Measurements from ENCODE around the gene TSPAN6.

Gene TSPAN6

DNA sequence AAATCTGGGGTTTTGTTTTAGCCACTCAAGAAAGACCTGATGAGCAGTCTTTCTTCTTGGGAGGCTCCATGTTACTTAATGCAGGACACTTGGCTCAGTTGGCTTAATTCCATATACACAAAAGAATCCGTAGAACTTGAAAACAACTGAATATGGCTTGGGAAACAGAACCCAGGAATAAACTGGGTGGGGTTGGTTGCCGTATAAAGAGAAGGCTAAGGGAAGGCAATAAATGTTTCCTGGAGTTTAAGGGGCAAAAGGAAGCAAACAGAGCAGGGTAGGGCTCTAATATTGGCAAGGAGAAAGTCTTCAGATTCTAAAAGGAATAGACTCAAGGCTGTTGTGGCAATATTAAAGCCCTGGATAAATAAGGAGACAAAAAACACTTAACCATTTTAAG, 43.5 kb downstream of the TSPAN6 start:
- TF ChIP-seq, protein P1, sequence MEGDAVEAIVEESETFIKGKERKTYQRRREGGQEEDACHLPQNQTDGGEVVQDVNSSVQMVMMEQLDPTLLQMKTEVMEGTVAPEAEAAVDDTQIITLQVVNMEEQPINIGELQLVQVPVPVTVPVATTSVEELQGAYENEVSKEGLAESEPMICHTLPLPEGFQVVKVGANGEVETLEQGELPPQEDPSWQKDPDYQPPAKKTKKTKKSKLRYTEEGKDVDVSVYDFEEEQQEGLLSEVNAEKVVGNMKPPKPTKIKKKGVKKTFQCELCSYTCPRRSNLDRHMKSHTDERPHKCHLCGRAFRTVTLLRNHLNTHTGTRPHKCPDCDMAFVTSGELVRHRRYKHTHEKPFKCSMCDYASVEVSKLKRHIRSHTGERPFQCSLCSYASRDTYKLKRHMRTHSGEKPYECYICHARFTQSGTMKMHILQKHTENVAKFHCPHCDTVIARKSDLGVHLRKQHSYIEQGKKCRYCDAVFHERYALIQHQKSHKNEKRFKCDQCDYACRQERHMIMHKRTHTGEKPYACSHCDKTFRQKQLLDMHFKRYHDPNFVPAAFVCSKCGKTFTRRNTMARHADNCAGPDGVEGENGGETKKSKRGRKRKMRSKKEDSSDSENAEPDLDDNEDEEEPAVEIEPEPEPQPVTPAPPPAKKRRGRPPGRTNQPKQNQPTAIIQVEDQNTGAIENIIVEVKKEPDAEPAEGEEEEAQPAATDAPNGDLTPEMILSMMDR (conservative IDR thresholded peaks at IDR 0.05; ENCODE audit: low read depth, low read length), result no peak
- no peak overlapping the region for H3K4me3 ChIP-seq (ENCODE audit: low read depth, low read length)
- DNase-seq (ENCODE audit: low read depth), result no peak

DNA sequence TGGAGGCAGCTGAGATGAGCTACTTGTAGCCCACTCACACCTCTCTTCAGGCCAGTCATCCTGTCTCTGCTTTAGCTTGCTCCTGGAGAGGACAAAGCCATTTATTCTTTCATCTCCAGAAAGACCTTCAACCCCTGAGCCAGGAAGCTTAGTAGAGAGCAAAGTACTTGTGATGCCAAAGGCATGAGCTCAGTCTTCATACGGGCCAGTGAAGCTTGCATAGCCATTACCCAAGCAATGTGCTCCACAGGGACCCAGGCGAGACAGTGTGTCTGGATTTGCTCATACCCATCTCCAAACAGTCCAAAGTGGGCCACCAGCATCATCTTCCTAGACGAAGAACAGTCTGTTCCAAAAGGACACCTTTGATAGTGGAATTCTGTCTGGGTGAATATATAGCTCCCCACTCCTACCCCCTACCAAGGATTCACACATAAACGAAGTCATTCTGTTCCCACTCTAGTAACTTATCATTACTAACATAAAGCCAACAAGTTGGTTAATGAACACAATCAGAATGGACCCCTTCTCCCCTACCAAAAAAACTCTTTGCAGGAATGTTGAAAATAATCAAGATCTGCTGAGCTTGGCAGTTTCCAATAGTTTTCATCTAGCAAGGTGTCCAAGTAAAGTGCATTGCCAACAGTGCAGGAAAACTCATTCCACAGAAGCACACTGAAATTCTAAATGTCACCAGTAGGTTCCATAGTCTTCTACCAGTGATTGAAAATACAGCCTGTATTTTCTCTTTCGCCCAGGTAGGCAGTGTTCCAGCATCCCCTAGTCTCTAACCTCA, 45.2 kb downstream of the TSPAN6 start:
- DNase-seq (ENCODE audit: low read depth), result no peak
- H3K4me3 ChIP-seq (ENCODE audit: low read depth, low read length), result no peak overlapping the region
- TF ChIP-seq, protein P1 (conservative IDR thresholded peaks at IDR 0.05; ENCODE audit: low read depth, low read length), result no peak

DNA sequence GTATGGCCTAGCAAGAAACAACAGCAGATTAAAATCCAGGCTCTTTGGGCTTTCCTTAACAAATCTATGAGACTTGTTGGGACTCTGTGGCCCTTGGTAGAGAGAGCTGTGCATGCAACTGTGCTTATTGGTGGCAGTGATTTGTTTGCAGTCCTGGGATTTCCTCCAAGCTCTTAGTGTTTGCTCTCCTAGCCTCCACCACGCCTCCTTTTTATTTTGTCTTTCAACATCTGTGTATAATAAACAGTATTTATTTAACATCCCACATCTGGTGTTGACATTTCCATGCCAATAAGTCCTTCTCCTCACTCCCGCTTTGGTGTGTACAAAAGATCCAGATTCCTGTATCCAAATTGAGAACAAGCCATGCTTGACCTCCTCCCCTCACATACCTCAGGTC, 48.7 kb downstream of the TSPAN6 start:
- no peak for DNase-seq (ENCODE audit: low read depth)
- H3K4me3 ChIP-seq (ENCODE audit: low read depth, low read length), result no peak overlapping the region
- TF ChIP-seq, protein P1 (conservative IDR thresholded peaks at IDR 0.05; ENCODE audit: low read depth, low read length), result no peak

DNA sequence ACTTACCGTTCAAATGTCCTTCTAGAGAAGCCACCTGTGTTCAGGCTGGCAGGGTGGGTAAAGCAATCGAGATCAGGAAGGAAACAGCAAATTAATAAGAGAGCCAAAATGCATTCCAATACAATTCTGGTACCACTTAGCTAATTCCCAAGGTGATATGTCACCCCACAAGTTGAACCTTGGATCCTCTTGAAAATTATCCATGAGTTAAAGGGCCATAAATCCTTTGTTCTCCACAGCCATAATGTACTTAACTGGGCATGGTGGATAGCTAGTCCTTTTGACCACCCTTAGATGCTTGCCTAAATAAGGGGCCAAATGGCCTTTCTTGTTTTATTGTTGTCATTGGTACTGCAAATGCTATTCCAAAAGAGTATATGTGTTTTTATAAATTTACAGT, 49.9 kb downstream of the TSPAN6 start:
- no peak for DNase-seq (ENCODE audit: low read depth)
- H3K4me3 ChIP-seq (ENCODE audit: low read depth, low read length), result no peak overlapping the region
- TF ChIP-seq, protein P1 (conservative IDR thresholded peaks at IDR 0.05; ENCODE audit: low read depth, low read length), result no peak

DNA sequence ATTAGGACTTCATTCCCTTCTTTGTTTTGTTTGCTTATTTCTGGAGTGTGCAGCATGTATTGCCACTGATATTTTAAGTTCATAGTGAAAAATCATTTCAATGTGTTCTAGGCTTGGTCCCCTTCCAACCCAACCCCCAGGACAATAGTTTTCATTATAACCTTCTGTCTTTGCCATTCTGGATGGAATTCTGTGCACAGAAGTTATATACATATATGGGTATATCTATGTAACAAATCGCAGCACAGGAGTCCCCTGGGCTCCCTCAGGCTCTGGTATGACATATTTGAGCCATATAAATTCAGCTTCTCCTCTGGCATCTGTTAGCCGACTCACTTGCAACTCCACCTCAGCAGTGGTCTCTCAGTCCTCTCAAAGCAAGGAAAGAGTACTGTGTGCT, 52.0 kb downstream of the TSPAN6 start, which contains the start of gene TNMD:
Gene TNMD (plus strand): TSS at position 326 of the 400 bp plus-strand sequence. CDS start 83 bp downstream, outside the sequence.
- no peak for DNase-seq (ENCODE audit: low read depth)
- TF ChIP-seq, protein P1 (conservative IDR thresholded peaks at IDR 0.05; ENCODE audit: low read depth, low read length), result no peak
- no peak within 1 kb of the TSS for H3K4me3 ChIP-seq (ENCODE audit: low read depth, low read length)

Measured in choroid plexus epithelial cell (primary cell).